Mesenchymal stem cell (in vitro differentiated cells and primary cell): ENCODE data around the gene PHOSPHO1.

Experiments used
- DNase-seq: peaks from one replicate; pipeline ENCODE4 v3.0.0-alpha.2; 2013
- H2AFZ ChIP-seq: one replicate; pipeline ENCODE4 v1.6.1; 2013; ENCODE audit warnings: low read depth, mild to moderate bottlenecking, control low read depth, inconsistent platforms, low read length, moderate library complexity
- H2AK5ac ChIP-seq: 2 replicates; pipeline ENCODE4 v1.6.1; 2013; ENCODE audit warnings: low read length, moderate library complexity, mild to moderate bottlenecking, inconsistent platforms; ENCODE audit not compliant: severe bottlenecking
- H2BK120ac ChIP-seq: one replicate; pipeline ENCODE4 v1.6.1; 2013; ENCODE audit warnings: low read depth, mild to moderate bottlenecking, inconsistent platforms, low read length, moderate library complexity
- H2BK12ac ChIP-seq, 2 experiments: one replicate each; pipeline ENCODE4 v1.6.1; 2013; ENCODE audit warnings: inconsistent platforms in 2 of 2, low read length in 2 of 2, mild to moderate bottlenecking in 2 of 2, moderate library complexity in 2 of 2, control low read depth in 1 of 2
- H2BK15ac ChIP-seq: one replicate; pipeline ENCODE4 v1.6.1; 2013; ENCODE audit warnings: mild to moderate bottlenecking, low read depth, inconsistent platforms; ENCODE audit not compliant: poor library complexity, severe bottlenecking
- H2BK5ac ChIP-seq: 2 replicates; pipeline ENCODE4 v1.6.1; 2013; ENCODE audit warnings: low read depth, mild to moderate bottlenecking, low read length, control low read depth, inconsistent platforms; ENCODE audit not compliant: poor library complexity, severe bottlenecking
- H3K14ac ChIP-seq, 2 experiments: one replicate each; pipeline ENCODE4 v1.6.1; 2013; ENCODE audit warnings: inconsistent platforms in 2 of 2, low read length in 2 of 2, control low read depth in 1 of 2, mild to moderate bottlenecking in 1 of 2, moderate library complexity in 1 of 2
- H3K18ac ChIP-seq, 2 experiments: one replicate each; pipeline ENCODE4 v1.6.1; 2013; ENCODE audit warnings: inconsistent platforms in 2 of 2, low read length in 2 of 2, control low read depth in 1 of 2, low read depth in 1 of 2, mild to moderate bottlenecking in 1 of 2
- H3K23ac ChIP-seq, 2 experiments: one replicate each; pipeline ENCODE4 v1.6.1; 2013; ENCODE audit warnings: inconsistent platforms in 2 of 2, low read length in 2 of 2, mild to moderate bottlenecking in 2 of 2, moderate library complexity in 2 of 2, control low read depth in 1 of 2
- H3K27ac ChIP-seq: 2 replicates; pipeline ENCODE4 v1.5.1; 2013; ENCODE audit warnings: mild to moderate bottlenecking, moderate library complexity, low read length, control low read depth, inconsistent platforms; ENCODE audit not compliant: poor library complexity, severe bottlenecking
- H3K27me3 ChIP-seq, 2 experiments: 2 replicates each; pipeline versions ENCODE4 v1.6.1 to v1.7.0; 2013; ENCODE audit warnings: low read length in 2 of 2, mild to moderate bottlenecking in 2 of 2, moderate library complexity in 2 of 2, control low read depth in 1 of 2, inconsistent platforms in 1 of 2; ENCODE audit not compliant: control insufficient read depth in 1 of 2, insufficient read depth in 1 of 2
- H3K36me3 ChIP-seq, 2 experiments: 2 replicates each; pipeline versions ENCODE4 v1.6.1 to v1.7.0; 2013; ENCODE audit warnings: low read length in 2 of 2, control low read depth in 1 of 2, inconsistent platforms in 1 of 2, low read depth in 1 of 2, mild to moderate bottlenecking in 1 of 2; ENCODE audit not compliant: insufficient read depth in 2 of 2, control insufficient read depth in 1 of 2
- H3K4ac ChIP-seq, 2 experiments: one replicate each; pipeline ENCODE4 v1.6.1; 2013; ENCODE audit warnings: inconsistent platforms in 2 of 2, low read length in 2 of 2, mild to moderate bottlenecking in 2 of 2, moderate library complexity in 2 of 2, control low read depth in 1 of 2, low read depth in 1 of 2
- H3K4me1 ChIP-seq: 2 replicates; pipeline ENCODE4 v1.6.1; 2013; ENCODE audit warnings: low read depth, low read length, control low read depth; ENCODE audit not compliant: control insufficient read depth, insufficient read depth
- H3K4me2 ChIP-seq: 2 replicates; pipeline ENCODE4 v1.6.1; 2013; ENCODE audit warnings: low read length, mild to moderate bottlenecking, inconsistent platforms; ENCODE audit not compliant: poor library complexity, severe bottlenecking
- H3K4me3 ChIP-seq, 2 experiments: 2 replicates each; pipeline versions ENCODE4 v1.5.1 to v1.7.0; 2013; ENCODE audit warnings: low read length in 2 of 2, mild to moderate bottlenecking in 2 of 2, control low read depth in 1 of 2, low read depth in 1 of 2; ENCODE audit not compliant: insufficient read depth in 1 of 2
- H3K79me1 ChIP-seq: replicated peaks from 2 replicates; pipeline ENCODE4 v1.6.1; 2013; ENCODE audit warnings: mild to moderate bottlenecking, control low read depth, low read length, inconsistent platforms; ENCODE audit not compliant: poor library complexity, severe bottlenecking
- H3K9ac ChIP-seq: 2 replicates; pipeline ENCODE4 v1.7.0; 2013; ENCODE audit warnings: mild to moderate bottlenecking, low read length, moderate library complexity
- H3K9me3 ChIP-seq: 2 replicates; pipeline ENCODE4 v1.7.0; 2013; ENCODE audit warnings: mild to moderate bottlenecking, low read length; ENCODE audit not compliant: control insufficient read depth
- H4K8ac ChIP-seq: one replicate; pipeline ENCODE4 v1.6.1; 2013; ENCODE audit warnings: inconsistent platforms, mild to moderate bottlenecking, low read length, moderate library complexity
- H4K91ac ChIP-seq: one replicate; pipeline ENCODE4 v1.6.1; 2013; ENCODE audit warnings: mild to moderate bottlenecking, low read length, inconsistent platforms
- WGBS: methylation state at CpG from one replicate; pipeline ENCODE4 v1.1.7; 2013; ENCODE audit warnings: mixed read lengths; 5-methylcytosine and 5-hydroxymethylcytosine counted together

The PHOSPHO1 gene

DNA sequence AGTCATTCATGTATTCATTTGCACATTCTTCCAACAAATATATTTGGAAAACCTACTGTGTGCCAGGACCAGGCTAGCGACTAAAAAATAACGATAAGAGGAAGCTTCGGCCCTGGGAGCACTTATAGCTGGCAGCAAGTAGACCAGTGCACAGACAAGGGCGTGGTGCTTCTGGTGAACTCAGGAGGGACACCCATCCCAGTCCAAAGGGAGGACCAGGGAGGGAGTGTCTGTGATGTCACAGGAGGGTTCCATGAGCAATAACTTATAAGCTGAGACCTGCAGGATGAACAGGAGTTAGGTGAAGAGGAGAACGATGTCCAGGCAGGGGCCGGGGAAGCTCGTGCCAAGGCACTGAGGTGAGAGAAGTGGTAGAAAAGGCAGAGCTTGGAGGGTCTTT, 17.4 kb upstream of the PHOSPHO1 start:
- H2BK15ac ChIP-seq, result no peak overlapping the region
- no peak overlapping the region for H3K4me2 ChIP-seq
- no peak overlapping the region for H3K4me3 ChIP-seq
- H4K91ac ChIP-seq, result peak overlapping the region; percentile 20
- H3K14ac ChIP-seq, result no peak overlapping the region
- H3K36me3 ChIP-seq, result no peaks in the 10 kb centered on the region
- H3K9ac ChIP-seq, result no peak overlapping the region
- no peak overlapping the region for H3K4ac ChIP-seq
- no peak overlapping the region for H2BK5ac ChIP-seq
- H2AFZ ChIP-seq, result no peak overlapping the region
- no peak overlapping the region for H3K23ac ChIP-seq
- H4K8ac ChIP-seq, result no peak overlapping the region
- H3K27ac ChIP-seq, result no peak overlapping the region
- H2BK120ac ChIP-seq, result no peak overlapping the region
- peaks cover 7% of the 10 kb centered on the region for H3K4me1 ChIP-seq
- H3K18ac ChIP-seq, result no peak overlapping the region
- no peak for DNase-seq
- H2AK5ac ChIP-seq, result no peak overlapping the region
- WGBS, result 93% methylated on average over 7 of the region's 7 CpGs
- peaks cover 0 to 33% of the 10 kb centered on the region in 2 experiments for H3K27me3 ChIP-seq
- no peaks in the 10 kb centered on the region for H3K9me3 ChIP-seq
- H3K79me1 ChIP-seq, result no peaks in the 10 kb centered on the region
- no peak overlapping the region for H2BK12ac ChIP-seq

DNA sequence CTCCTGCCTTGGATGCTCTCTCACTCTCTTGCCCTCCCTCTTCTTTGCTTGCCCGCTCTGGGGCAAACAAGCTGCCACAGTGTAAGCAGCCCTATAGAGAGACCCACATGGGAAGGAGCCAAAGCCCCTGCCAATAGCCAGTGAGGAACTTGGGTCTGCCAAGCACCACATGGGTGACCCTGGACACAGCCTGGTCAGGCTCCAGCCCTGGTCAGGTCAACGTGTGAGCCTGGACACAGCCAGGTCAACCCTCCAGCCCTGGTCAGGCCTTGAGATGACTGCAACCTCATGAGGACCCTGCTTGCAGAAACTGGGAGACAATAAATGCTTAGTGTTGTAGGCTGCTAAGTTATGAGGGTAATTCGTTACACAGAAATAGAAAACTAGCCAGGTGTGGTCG, 14.3 kb upstream of the PHOSPHO1 start:
- no peak overlapping the region for H4K8ac ChIP-seq
- H3K36me3 ChIP-seq, result no peaks in the 10 kb centered on the region
- no peak for DNase-seq
- 91% methylated on average over 4 of the region's 4 CpGs for WGBS
- no peak overlapping the region for H3K4me2 ChIP-seq
- peaks cover 7% of the 10 kb centered on the region for H3K4me1 ChIP-seq
- H2BK15ac ChIP-seq, result no peak overlapping the region
- no peak overlapping the region for H3K23ac ChIP-seq
- H3K79me1 ChIP-seq, result no peaks in the 10 kb centered on the region
- H2BK120ac ChIP-seq, result no peak overlapping the region
- no peak overlapping the region for H2AK5ac ChIP-seq
- H3K14ac ChIP-seq, result no peak overlapping the region
- no peak overlapping the region for H2BK12ac ChIP-seq
- H3K18ac ChIP-seq, result no peak overlapping the region
- H3K27me3 ChIP-seq, result peaks cover 0 to 36% of the 10 kb centered on the region in 2 experiments
- H3K9ac ChIP-seq, result no peak overlapping the region
- no peak overlapping the region for H3K27ac ChIP-seq
- no peak overlapping the region for H3K4ac ChIP-seq
- no peak overlapping the region for H2AFZ ChIP-seq
- H3K9me3 ChIP-seq, result no peaks in the 10 kb centered on the region
- H2BK5ac ChIP-seq, result no peak overlapping the region
- no peak overlapping the region for H4K91ac ChIP-seq
- no peak overlapping the region for H3K4me3 ChIP-seq

DNA sequence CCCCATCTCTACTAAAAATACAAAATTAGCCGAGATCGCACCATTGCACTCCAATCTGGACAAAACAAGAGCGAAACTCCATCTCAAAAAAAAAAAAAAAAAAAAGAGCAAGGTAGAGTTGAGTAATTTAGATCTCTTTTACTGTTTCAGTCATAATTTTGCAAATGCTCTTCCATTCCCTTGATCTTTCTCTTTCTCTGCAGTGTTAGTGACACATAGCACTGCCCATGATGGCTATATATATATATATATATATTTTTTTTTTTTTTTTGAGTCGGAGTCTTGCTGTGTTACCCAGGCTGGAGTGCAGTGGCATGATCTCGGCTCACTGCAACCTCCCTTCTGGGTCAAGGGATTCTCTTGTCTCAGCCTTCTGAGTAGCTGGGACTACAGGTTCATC, 12.2 kb upstream of the PHOSPHO1 start:
- Histone ChIP-seq H2AK5ac (no peak overlapping the region), H2BK12ac (no peak overlapping the region), H3K4me2 (no peak overlapping the region), H3K27ac (no peak overlapping the region), H2BK5ac (no peak overlapping the region), H2AFZ (no peak overlapping the region), H3K4me3 (no peak overlapping the region), H3K18ac (no peak overlapping the region), H3K23ac (no peak overlapping the region), H3K79me1 (no peaks in the 10 kb centered on the region), H3K27me3 (peaks cover 0 to 31% of the 10 kb centered on the region in 2 experiments), H3K4ac (no peak overlapping the region), H2BK15ac (no peak overlapping the region), H3K36me3 (no peaks in the 10 kb centered on the region), H3K9me3 (no peaks in the 10 kb centered on the region), H4K8ac (no peak overlapping the region), H4K91ac (no peak overlapping the region), H2BK120ac (no peak overlapping the region), H3K14ac (no peak overlapping the region), H3K9ac (no peak overlapping the region), H3K4me1 (no peaks in the 10 kb centered on the region)
- 100% methylated on average over 1 of the region's 5 CpGs for WGBS
- DNase-seq, result no peak

DNA sequence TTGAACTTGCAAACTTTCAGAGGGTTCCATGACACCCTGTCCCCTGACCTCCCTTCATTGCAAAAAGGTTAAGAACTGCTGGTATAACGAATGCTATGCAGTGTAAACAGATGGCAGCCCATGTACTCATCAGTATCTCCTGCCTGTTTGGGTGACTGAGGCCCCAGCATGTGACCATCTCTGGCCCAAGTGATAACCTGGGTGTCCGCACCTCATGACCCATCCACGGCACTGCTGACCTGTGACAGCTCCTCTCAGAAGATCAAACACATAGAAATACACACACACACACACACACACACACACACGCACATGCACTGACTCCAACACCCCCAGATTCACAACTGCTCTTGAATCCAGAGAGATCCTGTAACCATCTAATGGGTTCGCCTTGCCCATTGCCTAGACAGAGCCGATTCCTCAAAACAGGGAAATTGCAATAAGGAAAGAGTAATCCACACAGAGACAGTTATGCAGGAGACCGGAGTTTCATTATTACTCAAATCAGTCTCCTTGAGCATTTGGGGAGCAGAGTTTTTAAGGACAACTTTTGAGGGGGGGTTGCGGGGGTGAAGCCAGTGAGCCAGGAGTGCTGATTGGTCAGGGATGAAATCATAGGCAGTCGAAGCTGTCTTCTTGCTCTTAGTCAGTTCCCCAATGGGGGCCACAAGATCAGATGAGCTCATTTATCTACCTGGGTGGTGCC, 11.3 kb upstream of the PHOSPHO1 start:
- no peak for DNase-seq
- no peaks in the 10 kb centered on the region for H3K79me1 ChIP-seq

More for the DNA sequence above, 11.3 kb upstream of the PHOSPHO1 start:
- H2AFZ ChIP-seq, result no peak overlapping the region
- H3K4me1 ChIP-seq, result no peaks in the 10 kb centered on the region
- H3K27me3 ChIP-seq, result peaks cover 3 to 31% of the 10 kb centered on the region in 2 experiments
- no peak overlapping the region for H3K23ac ChIP-seq
- no peak overlapping the region for H4K8ac ChIP-seq
- H2AK5ac ChIP-seq, result no peak overlapping the region
- H3K4me3 ChIP-seq, result no peak overlapping the region
- no peak overlapping the region for H2BK15ac ChIP-seq
- peak overlapping the region in 1 of 2 experiments; percentile 28 for H3K18ac ChIP-seq
- H3K9ac ChIP-seq, result no peak overlapping the region
- H3K9me3 ChIP-seq, result no peaks in the 10 kb centered on the region
- no peaks in the 10 kb centered on the region for H3K36me3 ChIP-seq
- no peak overlapping the region for H4K91ac ChIP-seq
- 92% methylated on average over 9 of the region's 9 CpGs for WGBS
- H2BK120ac ChIP-seq, result no peak overlapping the region
- H3K4me2 ChIP-seq, result no peak overlapping the region
- H2BK5ac ChIP-seq, result no peak overlapping the region
- H3K14ac ChIP-seq, result no peak overlapping the region
- H3K4ac ChIP-seq, result no peak overlapping the region
- no peak overlapping the region for H2BK12ac ChIP-seq
- H3K27ac ChIP-seq, result no peak overlapping the region
